Esophagus squamous epithelium (tissue), 4 donors: Measurements from ENCODE around the gene OR4P4.

ENCODE experiments used
- POLR2A ChIP-seq, 4 donors: fragments of 450-650 bp; IDR thresholded peaks; one replicate each; pipeline ENCODE4 v1.6.1; 2017; ENCODE audit warnings: antibody characterized with exemption in 4 of 4, mild to moderate bottlenecking in 4 of 4, moderate library complexity in 3 of 4
- TF ChIP-seq, protein P1 (sequence below), 6 experiments: fragments of 450-650 bp in 4 of 6; fragments of 200-600 bp in 2 of 6; sonication (generic) in 2 of 6; IDR thresholded peaks; one replicate each; pipeline ENCODE4 v1.5.1; 2016 to 2019; ENCODE audit warnings: antibody characterized with exemption in 6 of 6, mild to moderate bottlenecking in 4 of 6, moderate library complexity in 4 of 6

DNA sequence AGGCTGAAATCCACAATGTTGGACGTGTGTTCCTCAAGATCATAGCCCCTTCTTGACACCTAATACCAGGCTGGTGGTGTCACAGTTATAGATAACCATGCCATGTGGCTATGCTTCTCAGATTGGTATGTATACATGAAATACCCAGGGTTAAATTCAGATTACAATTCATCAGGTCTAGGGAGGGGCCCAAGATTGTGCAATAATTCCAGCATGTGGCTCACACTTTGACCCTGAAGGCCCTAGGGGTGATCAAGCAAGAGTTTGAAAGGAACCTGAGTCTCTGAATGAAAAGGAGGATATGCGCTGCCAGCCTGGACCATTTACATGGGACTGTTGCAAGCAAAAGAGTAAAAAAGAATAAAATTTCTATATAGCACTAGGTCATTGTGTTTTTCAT, 34.5 kb downstream of the OR4P4 start:
- TF ChIP-seq, protein P1, sequence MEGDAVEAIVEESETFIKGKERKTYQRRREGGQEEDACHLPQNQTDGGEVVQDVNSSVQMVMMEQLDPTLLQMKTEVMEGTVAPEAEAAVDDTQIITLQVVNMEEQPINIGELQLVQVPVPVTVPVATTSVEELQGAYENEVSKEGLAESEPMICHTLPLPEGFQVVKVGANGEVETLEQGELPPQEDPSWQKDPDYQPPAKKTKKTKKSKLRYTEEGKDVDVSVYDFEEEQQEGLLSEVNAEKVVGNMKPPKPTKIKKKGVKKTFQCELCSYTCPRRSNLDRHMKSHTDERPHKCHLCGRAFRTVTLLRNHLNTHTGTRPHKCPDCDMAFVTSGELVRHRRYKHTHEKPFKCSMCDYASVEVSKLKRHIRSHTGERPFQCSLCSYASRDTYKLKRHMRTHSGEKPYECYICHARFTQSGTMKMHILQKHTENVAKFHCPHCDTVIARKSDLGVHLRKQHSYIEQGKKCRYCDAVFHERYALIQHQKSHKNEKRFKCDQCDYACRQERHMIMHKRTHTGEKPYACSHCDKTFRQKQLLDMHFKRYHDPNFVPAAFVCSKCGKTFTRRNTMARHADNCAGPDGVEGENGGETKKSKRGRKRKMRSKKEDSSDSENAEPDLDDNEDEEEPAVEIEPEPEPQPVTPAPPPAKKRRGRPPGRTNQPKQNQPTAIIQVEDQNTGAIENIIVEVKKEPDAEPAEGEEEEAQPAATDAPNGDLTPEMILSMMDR (IDR thresholded peaks at IDR 0.05) = no peak
- no peak for TF ChIP-seq POLR2A (IDR thresholded peaks at IDR 0.05)
